ENCODE measurements around the gene PCDHGC4. TPM values are rescaled to one million over a fixed set of nuclear protein-coding genes. Genes with fewer than 3 reads are reported as not detected.

Gene PCDHGC4
- polyA plus RNA-seq, 1 experiment, result 0.49 TPM

GRCh38 chr5:141484310-141484640 is 555 bp upstream of the PCDHGC4 start:
- POLR2A ChIA-PET, result no interaction called here
- Histone ChIP-seq H3K27me3 (ENCODE audit: control insufficient read depth, insufficient read depth, low read length) (no peaks in the 10 kb centered on the region), H3K36me3 (ENCODE audit: control insufficient read depth, insufficient read depth, low read length) (peaks cover 9% of the 10 kb centered on the region; the same call in 1 of the 2 replicates), H3K4me3 (ENCODE audit: low read depth, low read length) (no peak overlapping the region)
- CTCF ChIA-PET, result interaction anchor here (0.6 to 2.6 kb wide), 5 partner anchors 8 to 74 kb away, joined by 3 to 5 read pairs (median 3); no protein-coding TSS in a partner anchor
- TF ChIP-seq, protein P1, sequence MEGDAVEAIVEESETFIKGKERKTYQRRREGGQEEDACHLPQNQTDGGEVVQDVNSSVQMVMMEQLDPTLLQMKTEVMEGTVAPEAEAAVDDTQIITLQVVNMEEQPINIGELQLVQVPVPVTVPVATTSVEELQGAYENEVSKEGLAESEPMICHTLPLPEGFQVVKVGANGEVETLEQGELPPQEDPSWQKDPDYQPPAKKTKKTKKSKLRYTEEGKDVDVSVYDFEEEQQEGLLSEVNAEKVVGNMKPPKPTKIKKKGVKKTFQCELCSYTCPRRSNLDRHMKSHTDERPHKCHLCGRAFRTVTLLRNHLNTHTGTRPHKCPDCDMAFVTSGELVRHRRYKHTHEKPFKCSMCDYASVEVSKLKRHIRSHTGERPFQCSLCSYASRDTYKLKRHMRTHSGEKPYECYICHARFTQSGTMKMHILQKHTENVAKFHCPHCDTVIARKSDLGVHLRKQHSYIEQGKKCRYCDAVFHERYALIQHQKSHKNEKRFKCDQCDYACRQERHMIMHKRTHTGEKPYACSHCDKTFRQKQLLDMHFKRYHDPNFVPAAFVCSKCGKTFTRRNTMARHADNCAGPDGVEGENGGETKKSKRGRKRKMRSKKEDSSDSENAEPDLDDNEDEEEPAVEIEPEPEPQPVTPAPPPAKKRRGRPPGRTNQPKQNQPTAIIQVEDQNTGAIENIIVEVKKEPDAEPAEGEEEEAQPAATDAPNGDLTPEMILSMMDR (IDR thresholded peaks at IDR 0.05; ENCODE audit: insufficient read depth, low read depth, low read length), result no peak
- DNase-seq (ENCODE audit: low read depth), result no peak

DNA sequence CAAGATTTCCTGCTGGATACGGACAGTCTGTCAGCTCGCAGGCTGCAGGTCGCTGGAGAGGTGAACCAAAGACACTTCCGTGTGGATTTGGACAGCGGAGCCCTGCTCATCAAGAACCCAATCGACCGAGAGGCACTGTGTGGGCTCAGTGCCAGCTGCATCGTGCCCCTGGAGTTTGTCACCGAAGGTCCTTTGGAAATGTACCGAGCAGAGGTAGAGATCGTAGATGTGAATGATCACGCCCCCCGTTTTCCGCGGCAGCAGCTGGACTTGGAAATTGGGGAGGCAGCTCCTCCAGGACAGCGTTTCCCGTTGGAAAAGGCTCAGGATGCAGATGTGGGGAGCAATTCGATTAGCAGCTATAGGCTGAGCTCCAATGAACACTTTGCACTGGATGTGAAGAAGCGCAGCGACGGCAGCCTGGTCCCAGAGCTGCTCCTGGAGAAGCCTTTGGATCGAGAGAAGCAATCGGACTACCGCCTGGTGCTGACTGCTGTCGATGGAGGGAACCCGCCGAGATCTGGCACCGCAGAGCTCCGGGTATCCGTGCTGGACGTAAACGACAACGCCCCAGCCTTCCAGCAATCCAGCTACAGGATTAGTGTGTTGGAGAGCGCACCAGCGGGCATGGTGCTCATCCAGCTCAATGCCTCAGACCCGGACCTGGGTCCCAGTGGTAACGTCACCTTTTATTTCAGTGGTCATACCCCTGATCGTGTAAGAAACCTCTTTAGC is 658 bp downstream of the PCDHGC4 start:
- no peaks in the 10 kb centered on the region for H3K27me3 ChIP-seq (ENCODE audit: control insufficient read depth, insufficient read depth, low read length)
- POLR2A ChIA-PET, result no interaction called here
- DNase-seq (ENCODE audit: low read depth), result no peak
- CTCF ChIA-PET, result interaction anchor here (1.5 to 2.2 kb wide), 4 partner anchors 9 to 72 kb away, joined by 3 to 7 read pairs (median 6); partner anchors contain the start of gene PCDHGC3
- H3K36me3 ChIP-seq (ENCODE audit: control insufficient read depth, insufficient read depth, low read length), result peaks cover 10% of the 10 kb centered on the region
- no peak overlapping the region for H3K4me3 ChIP-seq (ENCODE audit: low read depth, low read length)
- TF ChIP-seq, protein P1 (IDR thresholded peaks at IDR 0.05; ENCODE audit: insufficient read depth, low read depth, low read length), result no peak

DNA sequence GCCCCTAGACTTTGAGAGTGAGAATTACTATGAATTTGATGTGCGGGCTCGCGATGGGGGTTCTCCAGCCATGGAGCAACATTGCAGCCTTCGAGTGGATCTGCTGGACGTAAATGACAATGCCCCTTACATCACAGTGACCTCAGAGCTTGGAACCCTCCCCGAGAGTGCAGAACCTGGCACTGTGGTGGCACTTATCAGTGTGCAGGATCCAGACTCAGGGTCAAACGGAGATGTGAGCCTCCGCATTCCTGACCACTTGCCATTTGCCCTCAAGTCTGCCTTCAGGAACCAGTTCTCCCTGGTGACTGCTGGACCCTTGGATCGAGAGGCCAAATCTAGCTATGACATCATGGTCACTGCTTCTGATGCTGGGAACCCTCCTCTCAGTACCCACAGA is 1.3 kb downstream of the PCDHGC4 start:
- no peak for DNase-seq (ENCODE audit: low read depth)
- TF ChIP-seq, protein P1 (IDR thresholded peaks at IDR 0.05; ENCODE audit: insufficient read depth, low read depth, low read length), result no peak
- CTCF ChIA-PET, result interaction anchor here (1.0 to 2.2 kb wide), 7 partner anchors 8 to 75 kb away, joined by 3 to 7 read pairs (median 4); partner anchors contain the start of gene PCDHGC3
- POLR2A ChIA-PET, result no interaction called here
- Histone ChIP-seq H3K4me3 (ENCODE audit: low read depth, low read length) (no peak overlapping the region), H3K36me3 (ENCODE audit: control insufficient read depth, insufficient read depth, low read length) (peaks cover 11% of the 10 kb centered on the region), H3K27me3 (ENCODE audit: control insufficient read depth, insufficient read depth, low read length) (no peaks in the 10 kb centered on the region)

DNA sequence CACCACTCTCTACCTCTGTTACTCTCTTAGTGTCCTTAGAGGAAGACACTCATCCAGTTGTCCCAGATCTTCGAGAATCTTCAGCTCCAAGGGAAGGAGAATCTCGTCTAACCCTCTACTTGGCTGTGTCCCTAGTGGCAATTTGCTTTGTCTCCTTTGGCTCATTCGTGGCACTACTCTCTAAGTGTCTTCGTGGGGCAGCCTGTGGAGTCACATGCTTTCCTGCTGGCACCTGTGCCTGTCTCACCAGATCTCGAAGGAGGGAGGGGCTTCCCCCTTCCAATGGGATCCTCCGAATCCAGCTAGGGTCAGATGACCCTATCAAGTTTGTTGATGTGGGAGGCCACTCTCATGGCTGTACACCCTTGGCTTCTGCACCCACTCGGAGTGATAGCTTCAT is 2.3 kb downstream of the PCDHGC4 start:
- Histone ChIP-seq H3K36me3 (ENCODE audit: control insufficient read depth, insufficient read depth, low read length) (peaks cover 14% of the 10 kb centered on the region), H3K4me3 (ENCODE audit: low read depth, low read length) (no peak overlapping the region), H3K27me3 (ENCODE audit: control insufficient read depth, insufficient read depth, low read length) (no peaks in the 10 kb centered on the region)
- ChIA-PET POLR2A (interaction anchor here (0.6 kb wide), 1 partner anchor 74 kb away, joined by 4 read pairs; no protein-coding TSS in a partner anchor), CTCF (interaction anchor here (1.0 to 2.2 kb wide), 5 partner anchors 9 to 74 kb away, joined by 3 to 7 read pairs (median 3); partner anchors contain the start of gene PCDHGC3)
- TF ChIP-seq, protein P1 (IDR thresholded peaks at IDR 0.05; ENCODE audit: insufficient read depth, low read depth, low read length), result no peak
- no peak for DNase-seq (ENCODE audit: low read depth)

Measured in BJ (cell line).